HCT116 (cell line): ENCODE results near the gene TMEM117.

Experiments
- CTCF ChIP-seq, 3 experiments: fragments of 200-600 bp in 1 of 3; sonication (generic) in 1 of 3; IDR thresholded peaks in 2 of 3; conservative IDR thresholded peaks in 1 of 3; 2 replicates each; pipeline ENCODE4 v1.5.1; 2012 to 2017; ENCODE audit warnings: low read depth in 2 of 3, low read length in 2 of 3, antibody characterized with exemption in 1 of 3, borderline replicate concordance in 1 of 3, control low read depth in 1 of 3, mild to moderate bottlenecking in 1 of 3, mixed read lengths in 1 of 3, mixed run types in 1 of 3, moderate library complexity in 1 of 3; ENCODE audit not compliant: insufficient read depth in 1 of 3
- MAX ChIP-seq: IDR thresholded peaks from 2 replicates; pipeline ENCODE4 v1.6.1; 2012
- POLR2AphosphoS5 ChIP-seq: IDR thresholded peaks from 2 replicates; pipeline ENCODE4 v1.6.1; 2011; ENCODE audit warnings: mild to moderate bottlenecking, low read depth, low read length, moderate library complexity

- TF ChIP-seq MAX = no peak
- TF ChIP-seq POLR2AphosphoS5 = no peak
- TF ChIP-seq CTCF (IDR thresholded peaks at IDR 0.05 in 2 of 3, conservative IDR thresholded peaks at IDR 0.05 in 1 of 3; ENCODE audit: borderline replicate concordance in 1 of 3, insufficient read depth in 1 of 3, low read depth in 2 of 3, low read length in 2 of 3) = no peak
These were observed 417.5 kb downstream of the TMEM117 start for GRCh38 chr12:44253338-44253856.
